ENCODE measurements around the gene POLR2B. TPM values are rescaled to one million over a fixed set of nuclear protein-coding genes. Genes with fewer than 3 reads are reported as not detected.
"Not testable (repeated sequence)": the region's sequence is repeated elsewhere in the genome, so short reads cannot be mapped to it uniquely, and the experiment has no call there.

POLR2B gene
- total RNA-seq = 67.4 and 80.9 TPM in 2 replicates

- DNase-seq (ENCODE audit: extremely low read depth, low read depth, low spot score) = peak; percentile 81
Observed at GRCh38 chr4:56978750-56979303, at the start of gene POLR2B. Gene POLR2B (plus strand): TSS chr4:56978896. CDS start chr4:56978986, 90 bp downstream.

DNA sequence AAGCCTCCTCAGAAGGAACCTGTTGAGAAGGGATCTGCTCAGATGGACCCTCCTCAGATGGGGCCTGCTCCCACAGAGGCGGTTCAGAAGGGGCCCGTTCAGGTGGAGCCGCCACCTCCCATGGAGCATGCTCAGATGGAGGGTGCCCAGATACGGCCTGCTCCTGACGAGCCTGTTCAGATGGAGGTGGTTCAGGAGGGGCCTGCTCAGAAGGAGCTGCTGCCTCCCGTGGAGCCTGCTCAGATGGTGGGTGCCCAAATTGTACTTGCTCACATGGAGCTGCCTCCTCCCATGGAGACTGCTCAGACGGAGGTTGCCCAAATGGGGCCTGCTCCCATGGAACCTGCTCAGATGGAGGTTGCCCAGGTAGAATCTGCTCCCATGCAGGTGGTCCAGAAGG lies 48.1 kb upstream of the POLR2B start:
- no peak for DNase-seq (ENCODE audit: extremely low read depth, low read depth, low spot score)

DNA sequence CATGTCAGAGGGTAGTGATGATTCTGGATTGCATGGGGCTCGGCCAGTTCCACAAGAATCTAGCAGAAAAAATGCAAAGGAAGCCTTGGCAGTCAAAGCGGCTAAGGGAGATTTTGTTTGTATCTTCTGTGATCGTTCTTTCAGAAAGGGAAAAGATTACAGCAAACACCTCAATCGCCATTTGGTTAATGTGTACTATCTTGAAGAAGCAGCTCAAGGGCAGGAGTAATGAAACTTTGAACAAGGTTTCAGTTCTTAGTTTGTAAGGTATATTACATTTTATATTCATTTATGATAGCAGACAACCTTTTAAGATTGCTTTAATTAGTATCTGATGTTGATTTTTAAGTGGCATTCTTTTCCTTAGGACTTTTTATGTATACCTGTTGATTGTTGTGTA lies 46.8 kb upstream of the POLR2B start:
- DNase-seq (ENCODE audit: extremely low read depth, low read depth, low spot score) = no peak

DNA sequence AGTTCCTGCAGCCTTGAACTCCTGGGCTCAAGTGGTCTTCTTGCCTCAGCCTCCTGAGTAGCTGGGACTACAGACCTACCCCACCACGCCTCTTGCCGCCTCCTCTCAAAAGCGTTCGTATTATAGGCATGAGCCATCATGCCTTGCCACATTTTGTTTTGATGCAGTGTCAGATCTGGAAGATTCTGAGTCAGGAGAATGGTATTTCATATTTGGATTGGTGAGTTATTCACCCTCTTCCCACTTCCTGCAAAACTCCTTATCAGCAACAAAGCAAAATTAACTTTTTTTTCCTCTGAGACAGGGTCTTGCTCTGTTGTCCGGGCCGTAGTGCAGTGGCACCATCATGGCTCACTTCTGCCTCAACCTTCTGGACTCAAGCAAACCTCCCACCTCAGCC lies 41.4 kb upstream of the POLR2B start:
- DNase-seq (ENCODE audit: extremely low read depth, low read depth, low spot score) = peak; percentile 33

DNA sequence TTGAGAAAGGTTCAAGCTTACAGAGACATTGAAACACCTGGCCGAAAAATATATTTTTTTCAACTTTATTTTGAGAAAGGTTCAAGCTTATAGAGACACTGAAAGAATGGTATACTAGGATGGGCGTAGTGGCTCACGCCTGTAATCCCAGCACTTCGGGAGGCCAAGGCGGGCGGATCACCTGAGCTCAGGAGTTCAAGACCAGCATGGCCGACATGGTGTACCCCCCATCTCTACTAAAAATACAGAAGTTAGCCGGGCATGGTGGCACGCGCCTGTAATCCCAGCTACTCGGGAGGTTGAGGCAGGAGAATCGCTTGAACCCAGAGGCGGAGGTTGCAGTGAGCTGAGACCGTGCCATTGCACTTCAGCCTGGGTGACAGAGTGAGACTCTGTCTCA lies 38.9 kb upstream of the POLR2B start:
- not testable (repeated sequence) for DNase-seq (ENCODE audit: extremely low read depth, low read depth, low spot score)

GRCh38 chr4:56940403-56940802 lies 38.3 kb upstream of the POLR2B start:
- no peak for DNase-seq (ENCODE audit: extremely low read depth, low read depth, low spot score)

DNA sequence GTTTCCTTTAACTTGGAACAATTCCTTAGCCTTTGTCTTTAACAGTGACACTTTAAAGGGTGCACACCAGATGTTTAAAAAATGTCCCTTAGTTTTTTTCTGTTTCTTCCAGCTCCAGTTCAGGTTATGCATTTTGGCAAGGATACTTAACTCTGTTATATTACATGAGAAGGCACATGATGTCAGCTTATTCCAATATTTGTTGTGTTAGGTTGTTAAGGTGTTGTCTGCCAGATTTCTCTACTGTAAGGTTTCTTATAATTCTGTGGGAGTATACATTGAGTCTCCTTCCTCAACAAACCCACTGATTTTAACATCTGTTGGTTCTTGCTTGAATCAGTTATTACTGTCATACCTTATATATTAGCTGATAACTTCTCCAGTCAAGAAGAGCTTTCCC lies 37.7 kb upstream of the POLR2B start:
- no peak for DNase-seq (ENCODE audit: extremely low read depth, low read depth, low spot score)

DNA sequence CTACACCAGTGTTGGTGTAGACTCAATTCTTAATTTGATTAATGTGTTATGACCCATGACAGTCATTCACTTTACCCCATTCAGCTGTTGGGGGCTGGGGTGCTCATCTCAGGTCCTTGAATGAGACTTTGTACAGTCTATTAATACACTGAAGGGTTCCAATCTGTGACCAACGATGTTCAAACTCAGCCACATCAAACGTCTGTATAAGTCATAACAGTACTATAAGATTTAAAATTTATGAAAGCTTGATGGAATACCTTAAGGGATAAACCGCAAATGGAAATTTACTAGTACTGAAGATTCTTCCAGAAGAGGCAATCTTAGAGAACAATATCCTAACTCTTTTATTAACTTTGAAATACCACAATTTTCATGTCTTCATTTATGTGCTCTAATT lies 37.3 kb upstream of the POLR2B start:
- DNase-seq (ENCODE audit: extremely low read depth, low read depth, low spot score) = no peak

DNA sequence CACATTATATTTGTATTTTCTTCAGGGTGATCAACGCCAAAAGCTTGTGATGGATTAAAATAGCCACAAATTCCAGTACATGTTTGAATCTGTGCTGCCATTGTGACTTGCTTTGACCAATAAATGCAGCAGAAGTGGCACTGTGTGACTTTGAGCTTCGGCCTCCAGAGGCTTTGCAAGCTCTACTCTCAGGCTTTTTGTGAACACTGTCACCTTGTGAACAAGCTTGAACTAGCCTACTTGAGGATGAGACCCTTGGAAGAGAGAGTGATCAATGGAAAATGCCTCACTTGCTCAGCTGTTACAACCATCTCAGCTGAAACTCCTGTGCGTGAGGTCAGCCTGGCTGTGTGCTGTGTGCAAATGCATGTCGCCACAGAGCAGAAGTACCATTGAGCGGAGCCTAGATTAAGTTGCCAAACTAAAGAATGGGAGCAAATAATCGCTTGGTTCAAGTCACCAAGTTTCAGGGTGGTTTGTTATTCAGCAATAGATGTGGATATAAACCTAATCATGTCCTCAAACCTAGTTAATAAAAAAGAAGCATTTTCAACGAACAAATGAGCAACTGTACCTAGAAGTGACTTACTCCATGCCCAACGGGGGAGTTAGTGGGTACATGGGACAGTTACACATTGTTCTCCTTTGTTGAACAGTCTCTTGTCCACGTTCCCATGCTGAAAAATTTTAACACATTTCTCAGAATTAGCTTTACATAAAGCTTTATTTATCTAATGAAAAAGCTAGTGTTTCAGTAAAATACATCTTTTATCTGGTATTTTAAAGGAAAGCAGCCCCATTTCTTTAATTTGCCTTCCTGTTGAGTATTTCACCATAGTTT lies 24.8 kb upstream of the POLR2B start:
- DNase-seq (ENCODE audit: extremely low read depth, low read depth, low spot score) = no peak

DNA sequence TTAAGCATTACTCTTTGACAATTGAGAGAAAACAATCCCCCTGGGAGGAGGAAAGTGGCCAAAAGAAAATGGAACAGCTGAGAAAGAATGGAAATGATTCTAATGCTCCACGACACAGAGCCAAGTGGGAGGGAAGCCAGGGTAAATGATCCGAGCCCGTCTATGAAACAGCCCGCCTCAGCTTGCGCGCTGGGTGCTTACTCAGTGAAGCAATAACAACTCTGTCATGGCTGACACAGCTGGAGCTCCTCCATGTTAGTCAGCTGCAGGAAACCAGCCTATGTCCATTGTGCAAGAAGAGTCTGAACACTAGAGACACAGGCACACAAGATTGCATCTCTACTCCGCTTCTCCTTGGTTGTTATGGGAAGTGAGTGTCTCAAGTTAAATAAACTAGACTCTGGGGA lies 20.6 kb upstream of the POLR2B start:
- no peak for DNase-seq (ENCODE audit: extremely low read depth, low read depth, low spot score)

GRCh38 chr4:56959100-56959499 lies 19.6 kb upstream of the POLR2B start:
- DNase-seq (ENCODE audit: extremely low read depth, low read depth, low spot score) = no peak

- no peak for DNase-seq (ENCODE audit: extremely low read depth, low read depth, low spot score)
Observed at GRCh38 chr4:56961107-56961500, 17.6 kb upstream of the POLR2B start.

- DNase-seq (ENCODE audit: extremely low read depth, low read depth, low spot score) = no peak
Observed at GRCh38 chr4:56971383-56971782, 7.3 kb upstream of the POLR2B start.

- no peak for DNase-seq (ENCODE audit: extremely low read depth, low read depth, low spot score)
Observed at GRCh38 chr4:56972389-56972788, 6.3 kb upstream of the POLR2B start.

DNA sequence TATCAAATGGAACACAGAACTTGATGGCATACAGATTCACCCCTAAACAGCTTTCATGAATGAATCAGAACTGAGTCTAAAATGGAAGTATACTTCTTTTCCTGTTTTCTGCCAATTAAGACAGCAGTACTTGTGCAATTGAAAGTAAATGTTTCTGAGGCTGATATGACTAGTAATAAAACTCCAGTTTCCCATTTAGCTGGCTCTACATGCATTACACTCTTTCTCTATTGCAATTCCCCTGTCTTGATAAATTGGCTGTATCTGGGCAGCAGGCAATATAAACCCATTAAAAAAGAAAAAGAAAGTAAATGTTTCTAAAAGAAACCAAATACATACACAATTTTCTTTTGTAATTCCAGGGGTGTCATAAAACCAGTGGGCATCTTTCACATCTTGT lies 5.9 kb upstream of the POLR2B start:
- DNase-seq (ENCODE audit: extremely low read depth, low read depth, low spot score) = no peak

- no peak for DNase-seq (ENCODE audit: extremely low read depth, low read depth, low spot score)
Observed at GRCh38 chr4:56973336-56973735, 5.4 kb upstream of the POLR2B start.

DNA sequence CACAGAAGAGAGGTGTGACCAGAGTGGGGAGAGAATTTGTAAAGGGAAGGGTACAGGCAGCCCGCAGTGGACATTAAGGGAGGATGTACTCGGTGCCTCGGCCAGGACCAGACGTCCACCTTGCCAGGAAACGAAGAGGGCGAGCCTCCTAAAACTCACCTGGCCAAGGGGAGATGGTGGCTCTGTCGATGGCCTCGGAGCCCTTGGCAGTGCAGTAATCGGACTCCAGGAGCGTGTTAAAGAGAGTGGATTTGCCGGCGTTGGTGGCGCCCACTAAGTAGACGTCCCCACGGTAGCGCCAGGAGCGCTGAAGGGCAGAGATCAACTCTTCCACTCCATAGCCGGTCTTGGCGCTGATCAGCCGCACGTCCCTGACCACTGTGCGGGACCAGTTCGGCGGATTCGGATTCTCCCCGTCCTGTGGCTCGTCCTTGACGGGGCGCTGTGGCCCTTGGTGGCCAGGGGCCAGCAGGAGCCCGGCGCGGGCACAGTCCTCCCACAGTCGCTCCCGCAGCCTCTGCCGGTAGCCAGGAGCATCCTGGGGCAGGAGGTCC lies 2.3 kb upstream of the POLR2B start:
- no peak for DNase-seq (ENCODE audit: extremely low read depth, low read depth, low spot score)

DNA sequence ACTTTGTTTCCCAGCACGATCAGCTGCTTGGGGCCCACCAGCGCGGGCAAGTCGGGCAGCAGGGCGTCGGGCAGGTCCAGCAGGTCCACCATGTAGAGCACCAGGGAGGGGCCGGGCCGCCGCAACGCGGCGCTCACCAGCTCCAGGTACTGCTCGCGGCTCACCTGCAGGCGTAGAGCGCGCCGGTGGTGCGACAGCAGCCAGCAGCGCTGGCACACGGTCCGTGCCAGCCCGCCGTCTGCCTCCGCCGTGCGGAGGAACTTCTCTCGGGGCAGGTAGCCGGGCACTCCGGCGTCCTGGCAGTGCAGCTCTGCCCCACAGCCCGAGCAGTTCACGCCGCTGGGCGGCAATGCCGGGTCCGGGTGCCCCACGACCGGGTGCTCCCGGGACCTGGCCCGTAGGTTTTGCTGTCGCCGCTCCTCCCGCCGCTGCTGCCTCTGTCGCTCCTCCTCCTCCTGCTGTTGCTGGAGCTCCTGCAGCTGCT lies 1.8 kb upstream of the POLR2B start:
- DNase-seq (ENCODE audit: extremely low read depth, low read depth, low spot score) = no peak

DNA sequence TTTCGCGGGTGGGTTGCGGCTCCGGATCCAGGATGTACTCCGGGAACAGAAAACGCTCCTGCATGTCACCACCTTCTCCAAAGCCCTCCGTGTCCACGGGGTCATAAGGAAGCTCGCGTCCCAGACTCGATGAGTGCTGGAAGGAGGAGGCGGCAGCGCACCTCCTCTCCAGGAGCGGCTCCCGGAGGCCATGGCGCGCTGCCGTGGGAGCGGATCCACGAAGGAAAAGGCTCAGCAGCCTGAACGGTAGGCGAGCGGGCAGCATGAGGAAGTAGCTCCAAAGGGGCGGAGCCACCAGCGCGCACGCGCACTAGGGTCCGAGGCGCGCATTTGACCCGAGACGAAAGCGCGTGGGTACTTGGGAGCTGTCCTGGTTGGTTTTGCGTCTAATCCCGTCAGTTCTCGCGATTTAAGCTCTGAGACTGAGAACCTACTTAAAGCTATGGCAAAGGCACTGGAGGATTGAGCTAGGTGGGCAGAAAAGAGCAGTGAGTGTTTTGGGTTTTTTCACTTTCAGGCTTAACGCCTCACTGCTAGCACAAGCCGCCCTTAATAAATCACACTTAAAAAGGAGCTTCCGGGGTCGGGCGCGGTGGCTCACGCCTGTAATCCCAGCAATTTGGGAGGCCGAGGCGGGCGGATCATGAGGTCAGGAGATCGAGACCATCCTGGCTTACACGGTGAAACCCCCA lies 1.2 kb upstream of the POLR2B start, which contains the start of gene NOA1:
Gene NOA1 (minus strand): TSS at position 286 of the 692 bp plus-strand sequence. CDS start 21 bp downstream, at position 265.
- DNase-seq (ENCODE audit: extremely low read depth, low read depth, low spot score) = peak; percentile 99

DNA sequence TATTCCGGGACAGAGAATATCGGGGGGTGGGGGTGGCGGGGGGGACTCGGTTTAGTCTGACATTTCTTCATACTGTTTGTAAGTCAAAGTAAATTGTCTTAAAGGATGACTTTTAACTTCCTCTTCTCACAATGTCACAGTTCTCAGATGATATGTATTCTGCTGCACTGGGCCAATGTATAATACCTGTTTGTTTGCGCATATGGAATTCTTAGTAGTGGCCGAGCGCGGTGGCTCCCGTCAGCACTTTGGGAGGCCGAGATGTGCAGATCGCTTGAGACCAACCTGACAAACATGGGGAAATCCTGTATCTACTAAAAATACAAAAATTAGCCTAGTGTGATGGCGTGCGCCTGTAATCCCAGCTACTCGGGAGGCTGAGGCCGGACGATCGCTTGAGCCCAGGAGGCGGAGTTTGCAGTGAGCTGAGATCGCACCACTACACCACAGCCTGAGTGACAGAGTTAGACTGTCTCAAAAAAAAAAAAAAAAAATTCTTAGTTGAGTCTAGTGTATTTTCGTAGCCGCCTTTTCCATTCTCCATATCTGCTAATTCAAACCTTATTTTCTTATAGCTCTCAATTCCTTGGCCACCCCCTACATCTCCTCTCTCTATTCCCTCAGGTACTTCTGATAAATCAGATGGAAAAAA lies 851 bp downstream of the POLR2B start:
- no peak for DNase-seq (ENCODE audit: extremely low read depth, low read depth, low spot score)

GRCh38 chr4:56981795-56982201 lies 3.1 kb downstream of the POLR2B start:
- DNase-seq (ENCODE audit: extremely low read depth, low read depth, low spot score) = peak; percentile 72
